Cardiac muscle cell (in vitro differentiated cells and primary cell): ENCODE measurements around the gene CTIF. TPM values are rescaled to one million over a fixed set of nuclear protein-coding genes. Genes with fewer than 3 reads are reported as not detected.
A peak's percentile ranks its signal among the peaks of the same experiment; 100 is the strongest.

Experiments
- DNase-seq, 2 donors: peaks; one replicate each; pipeline versions ENCODE4 v3.0.0 to v3.0.0-alpha.2; 2010 to 2017; ENCODE audit warnings: low read depth in 1 of 2, low spot score in 1 of 2
- H3K27ac ChIP-seq: fragments of 200-600 bp; sonication (generic); 2 replicates; pipeline ENCODE4 v1.5.1; 2016
- H3K27me3 ChIP-seq: fragments of 200-600 bp; sonication (generic); 2 replicates; pipeline ENCODE4 v1.6.0; 2016; ENCODE audit warnings: control low read depth
- H3K36me3 ChIP-seq: fragments of 200-600 bp; sonication (generic); 2 replicates; pipeline ENCODE4 v1.5.1; 2016; ENCODE audit warnings: control low read depth
- H3K4me1 ChIP-seq: fragments of 200-600 bp; sonication (generic); 2 replicates; pipeline ENCODE4 v1.8.1; 2017; ENCODE audit warnings: low read depth, mild to moderate bottlenecking, mixed run types
- H3K4me3 ChIP-seq: fragments of 200-600 bp; sonication (generic); 2 replicates; pipeline ENCODE4 v1.5.1; 2016; ENCODE audit warnings: mild to moderate bottlenecking
- H3K9me3 ChIP-seq: fragments of 200-600 bp; sonication (generic); 2 replicates; pipeline ENCODE4 v1.5.1; 2017; ENCODE audit warnings: low read depth, mild to moderate bottlenecking, control low read depth
- CTCF ChIP-seq: IDR thresholded peaks from 2 replicates; pipeline ENCODE4 v1.5.1; 2012; ENCODE audit warnings: low read depth, mild to moderate bottlenecking, low read length
- polyA plus RNA-seq: library from polyadenylated mRNA; unstranded; fragments of >200 nt; fragmentation: Nextera tagmentation; extraction: Ambion mirVana; gene quantifications from 2 replicates; pipeline ENCODE4 v1.2.1, GENCODE V29; 2016
- total RNA-seq: library from RNA; depleted of rRNA; stranded (reverse); fragments of >200 nt; gene quantifications from 2 replicates; pipeline ENCODE4 v1.2.3, GENCODE V29; 2016

The CTIF gene
- total and polyA plus RNA-seq, 2 experiments from 2014 or later, result 16.5 to 22.0 TPM

DNA sequence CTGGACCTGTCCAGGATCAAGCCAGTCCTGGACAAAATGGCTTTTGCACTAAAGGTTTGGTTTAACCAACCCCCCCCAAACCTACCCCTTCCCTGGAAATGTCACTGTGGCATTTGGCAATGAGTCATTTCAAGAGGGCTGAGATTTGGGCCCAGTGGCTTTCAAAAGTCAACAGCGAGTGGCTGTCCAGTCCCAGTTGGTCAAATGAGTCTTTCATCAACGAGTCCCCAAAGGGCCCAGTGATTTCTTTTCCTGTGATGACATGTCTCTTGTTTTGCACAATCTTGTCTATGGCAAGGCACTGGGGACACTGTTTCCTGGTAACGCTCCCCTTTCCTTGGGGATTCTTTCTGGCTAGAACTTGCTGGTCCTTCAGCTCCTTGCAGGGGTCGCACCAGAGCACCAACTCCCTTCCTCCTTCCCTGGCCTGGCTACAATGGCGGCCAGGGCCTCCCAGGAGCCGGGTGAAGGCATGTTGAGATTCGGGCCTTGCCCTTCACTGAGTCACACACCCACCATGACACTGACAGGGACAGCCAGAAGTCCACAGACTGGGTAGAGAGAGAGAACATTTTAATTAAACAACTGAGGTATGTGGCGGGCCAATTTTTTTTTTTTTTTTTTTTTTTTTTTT is 324.7 kb downstream of the CTIF start:
- Histone ChIP-seq H3K9me3 (no peaks in the 10 kb centered on the region), H3K4me1 (peaks cover 22% of the 10 kb centered on the region), H3K36me3 (no peaks in the 10 kb centered on the region), H3K27me3 (no peaks in the 10 kb centered on the region), H3K4me3 (no peak overlapping the region), H3K27ac (no peak overlapping the region)
- no peak for DNase-seq
- no peak for TF ChIP-seq CTCF

DNA sequence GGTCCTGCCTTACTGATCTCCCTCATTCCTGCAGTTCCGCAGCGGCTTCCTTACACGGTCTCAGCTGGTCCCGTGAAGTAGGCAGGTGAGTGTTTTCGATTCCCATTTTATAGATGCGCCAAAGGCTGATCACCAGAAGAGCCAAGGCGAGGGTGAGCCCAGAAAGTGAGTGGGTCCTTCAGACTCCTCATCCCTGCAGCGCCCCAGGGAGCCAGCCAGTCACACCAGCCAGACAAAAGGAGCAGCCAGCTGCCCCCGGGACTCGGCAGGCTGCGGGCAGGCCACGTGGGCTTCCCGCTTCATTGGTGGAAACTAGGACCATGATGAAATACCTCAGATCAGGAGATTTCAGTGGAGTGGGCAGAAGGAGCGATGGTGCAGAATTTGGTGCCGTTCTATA is 326.0 kb downstream of the CTIF start:
- no peak overlapping the region for H3K4me3 ChIP-seq
- no peaks in the 10 kb centered on the region for H3K36me3 ChIP-seq
- H3K9me3 ChIP-seq, result no peaks in the 10 kb centered on the region
- no peak for DNase-seq
- TF ChIP-seq CTCF, result no peak
- H3K27me3 ChIP-seq, result no peaks in the 10 kb centered on the region
- H3K4me1 ChIP-seq, result peaks cover 14% of the 10 kb centered on the region
- no peak overlapping the region for H3K27ac ChIP-seq

DNA sequence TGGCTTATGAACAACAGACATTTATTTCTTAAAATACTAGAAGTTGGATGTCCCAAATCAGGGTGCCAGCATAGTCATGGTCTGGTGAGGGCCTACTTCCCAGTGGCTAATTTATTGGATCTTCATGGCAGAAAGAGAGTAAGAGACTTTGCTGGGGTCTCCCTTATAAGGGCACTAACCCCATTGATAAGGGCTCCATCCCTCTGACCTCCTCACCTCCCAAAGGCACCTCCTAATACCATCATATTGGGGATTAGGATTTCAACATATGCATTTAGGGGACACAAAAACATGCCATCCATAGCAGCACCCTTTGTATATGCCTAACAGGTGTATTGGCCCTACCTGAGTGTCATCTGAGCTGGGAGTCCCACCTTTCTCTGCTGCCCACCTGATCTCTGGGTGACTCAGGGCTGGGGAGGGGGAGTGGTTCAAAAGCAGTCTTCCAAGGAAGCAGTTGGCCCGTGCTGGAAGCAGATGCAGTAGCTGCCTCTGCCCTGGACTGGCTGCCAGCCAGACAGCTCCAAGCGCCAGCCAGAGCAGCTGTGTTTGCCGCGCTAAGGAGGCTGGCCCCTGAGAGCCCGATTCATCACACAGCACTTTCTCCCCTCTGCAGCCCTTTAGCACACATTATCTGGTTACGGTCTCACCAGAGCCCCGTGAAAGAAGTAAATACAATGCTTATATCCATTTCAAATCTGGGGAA is 327.4 kb downstream of the CTIF start:
- no peak for TF ChIP-seq CTCF
- no peak overlapping the region for H3K27ac ChIP-seq
- H3K27me3 ChIP-seq, result no peaks in the 10 kb centered on the region
- H3K9me3 ChIP-seq, result no peaks in the 10 kb centered on the region
- DNase-seq, result peak in 1 of 2 donors; percentile 76
- no peak overlapping the region for H3K4me3 ChIP-seq
- no peaks in the 10 kb centered on the region for H3K36me3 ChIP-seq
- peaks cover 3% of the 10 kb centered on the region for H3K4me1 ChIP-seq

GRCh38 chr18:48866856-48867255 is 328.0 kb downstream of the CTIF start:
- DNase-seq, result no peak
- no peaks in the 10 kb centered on the region for H3K36me3 ChIP-seq
- H3K4me1 ChIP-seq, result no peaks in the 10 kb centered on the region
- no peaks in the 10 kb centered on the region for H3K9me3 ChIP-seq
- no peaks in the 10 kb centered on the region for H3K27me3 ChIP-seq
- TF ChIP-seq CTCF, result no peak
- no peak overlapping the region for H3K4me3 ChIP-seq
- H3K27ac ChIP-seq, result no peak overlapping the region

- Histone ChIP-seq H3K36me3 (no peaks in the 10 kb centered on the region), H3K4me1 (no peaks in the 10 kb centered on the region), H3K27ac (no peak overlapping the region), H3K27me3 (no peaks in the 10 kb centered on the region), H3K4me3 (no peak overlapping the region), H3K9me3 (no peaks in the 10 kb centered on the region)
- no peak for DNase-seq
- no peak for TF ChIP-seq CTCF
Observed at GRCh38 chr18:48867978-48868377, 329.1 kb downstream of the CTIF start.
